Kidney epithelial cell (primary cell): ENCODE data around the gene THADA. TPM values are rescaled to one million over a fixed set of nuclear protein-coding genes. Genes with fewer than 3 reads are reported as not detected.

Experiments
- DNase-seq: peaks from one replicate; pipeline ENCODE4 v3.0.0-alpha.2; 2010; ENCODE audit warnings: low read depth
- H3K27me3 ChIP-seq: 2 replicates; pipeline ENCODE4 v1.6.0; 2011; ENCODE audit warnings: low read length; ENCODE audit not compliant: control insufficient read depth, insufficient read depth
- H3K36me3 ChIP-seq: 2 replicates; pipeline ENCODE4 v1.5.1; 2011; ENCODE audit warnings: low read length; ENCODE audit not compliant: control insufficient read depth, insufficient read depth
- H3K4me3 ChIP-seq: 2 replicates; pipeline ENCODE4 v1.5.1; 2011; ENCODE audit warnings: low read depth, mild to moderate bottlenecking, control low read depth, low read length
- CTCF ChIP-seq: IDR thresholded peaks from 2 replicates; pipeline ENCODE4 v1.5.1; 2011; ENCODE audit warnings: mild to moderate bottlenecking, moderate library complexity, low read length, control low read depth, inconsistent platforms; ENCODE audit not compliant: insufficient read depth, poor library complexity, severe bottlenecking
- total RNA-seq: library from RNA; depleted of rRNA; stranded (reverse); fragments of >200 nt; gene quantifications from 2 replicates; pipeline ENCODE4 v1.2.3, GENCODE V29; 2015

Gene THADA
- total RNA-seq, 1 donor from 2014 or later: 21.5 TPM

DNA sequence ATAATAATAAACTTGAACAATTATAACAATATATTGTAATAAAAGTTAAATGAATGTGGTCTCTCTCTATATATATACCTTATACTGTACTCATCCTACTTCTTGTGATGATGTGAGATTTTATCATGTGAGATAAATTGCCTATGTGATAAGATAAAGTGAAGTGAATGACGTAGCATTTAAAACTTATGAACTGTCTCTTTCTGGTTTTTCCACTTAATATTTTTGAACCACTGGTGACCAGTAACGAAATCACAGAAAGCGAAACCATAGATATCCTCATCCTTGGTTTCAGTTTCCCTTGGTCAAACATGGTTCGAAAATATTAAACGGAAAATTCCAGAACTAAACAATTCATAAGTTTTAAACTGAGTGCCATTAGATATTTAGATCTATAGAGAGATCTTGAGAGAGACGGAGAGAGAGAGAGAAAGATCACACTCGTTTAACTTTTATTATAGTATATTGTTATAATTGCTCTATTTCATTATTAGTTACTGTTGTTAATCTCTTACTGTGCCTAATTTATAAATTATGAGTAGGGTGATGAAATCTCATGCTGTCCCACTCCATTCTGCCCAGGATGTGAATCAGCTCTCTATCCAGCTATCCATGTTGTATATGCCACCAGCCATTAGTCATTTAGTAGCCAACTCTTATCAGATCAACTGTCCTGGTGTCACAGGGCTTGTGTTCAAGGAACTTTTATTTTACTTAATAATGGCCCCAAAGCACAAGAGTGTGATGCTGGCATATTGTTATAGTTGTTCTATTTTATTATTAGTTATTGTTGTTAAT is 156.8 kb downstream of the THADA start:
- DNase-seq: no peak
- H3K27me3 ChIP-seq: no peaks in the 10 kb centered on the region

GRCh38 chr2:43438342-43438741 is 157.5 kb downstream of the THADA start:
- no peak for DNase-seq
- TF ChIP-seq CTCF: no peak
- no peaks in the 10 kb centered on the region for H3K36me3 ChIP-seq
- H3K27me3 ChIP-seq: no peaks in the 10 kb centered on the region
- no peak overlapping the region for H3K4me3 ChIP-seq

More for the DNA sequence above, 156.8 kb downstream of the THADA start:
- TF ChIP-seq CTCF: no peak
- Histone ChIP-seq H3K4me3 (no peak overlapping the region), H3K36me3 (no peaks in the 10 kb centered on the region)

- Histone ChIP-seq H3K27me3 (no peaks in the 10 kb centered on the region), H3K36me3 (no peaks in the 10 kb centered on the region), H3K4me3 (no peak overlapping the region)
- no peak for DNase-seq
- no peak for TF ChIP-seq CTCF
These were observed 158.5 kb downstream of the THADA start for GRCh38 chr2:43437363-43437762.

- H3K4me3 ChIP-seq: no peak overlapping the region
- DNase-seq: no peak
- no peaks in the 10 kb centered on the region for H3K27me3 ChIP-seq
- TF ChIP-seq CTCF: no peak
- no peaks in the 10 kb centered on the region for H3K36me3 ChIP-seq
These were observed 159.4 kb downstream of the THADA start for GRCh38 chr2:43436431-43436830.

GRCh38 chr2:43435746-43436145 is 160.1 kb downstream of the THADA start:
- Histone ChIP-seq H3K36me3 (no peaks in the 10 kb centered on the region), H3K4me3 (no peak overlapping the region), H3K27me3 (no peaks in the 10 kb centered on the region)
- no peak for TF ChIP-seq CTCF
- no peak for DNase-seq

DNA sequence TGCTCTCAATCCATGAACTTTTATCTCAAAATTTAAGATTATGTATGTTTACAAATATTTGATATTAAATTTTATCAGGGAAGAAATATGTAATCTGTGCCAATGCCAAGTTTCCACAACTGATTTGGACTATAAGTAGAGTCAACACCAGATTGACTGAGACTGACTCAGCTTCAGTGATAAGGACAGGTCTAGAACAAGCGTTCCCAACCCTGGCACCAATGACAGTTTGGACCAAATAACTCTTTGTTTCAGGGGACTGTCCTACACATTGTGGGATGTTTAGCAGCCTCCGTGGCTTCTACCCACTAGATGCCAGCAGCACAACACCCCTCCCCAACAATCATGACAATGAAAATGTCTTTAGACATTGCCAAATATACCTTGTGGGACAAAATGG is 165.3 kb downstream of the THADA start:
- no peaks in the 10 kb centered on the region for H3K27me3 ChIP-seq
- DNase-seq: no peak
- TF ChIP-seq CTCF: no peak
- H3K36me3 ChIP-seq: no peaks in the 10 kb centered on the region
- H3K4me3 ChIP-seq: no peak overlapping the region
